NCI-H146 (cell line): ENCODE results near the gene TSHZ2.
"Not testable (repeated sequence)": the region's sequence is repeated elsewhere in the genome, so short reads cannot be mapped to it uniquely, and the experiment has no call there.

ENCODE experiments used
- DNase-seq: peaks from one replicate; lab custom pipeline; 2025; lab: John Stamatoyannopoulos, UW

TSHZ2 gene

DNA sequence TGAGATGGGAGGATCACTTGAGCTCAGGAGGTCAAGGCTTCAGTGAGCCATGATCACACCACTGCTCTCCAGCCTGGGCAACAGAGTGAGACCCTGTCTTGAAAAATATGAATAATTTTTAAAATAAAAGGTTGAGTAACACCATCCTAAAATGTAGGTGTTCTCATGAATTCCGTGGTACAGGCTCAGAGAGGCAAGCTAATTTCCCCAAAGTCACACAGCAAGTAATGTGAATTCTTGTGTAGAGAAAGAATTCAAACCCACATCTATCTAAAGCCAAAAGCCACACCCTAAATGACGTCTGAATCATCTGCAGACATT lies 541.0 kb downstream of the TSHZ2 start:
- DNase-seq: no peak

DNA sequence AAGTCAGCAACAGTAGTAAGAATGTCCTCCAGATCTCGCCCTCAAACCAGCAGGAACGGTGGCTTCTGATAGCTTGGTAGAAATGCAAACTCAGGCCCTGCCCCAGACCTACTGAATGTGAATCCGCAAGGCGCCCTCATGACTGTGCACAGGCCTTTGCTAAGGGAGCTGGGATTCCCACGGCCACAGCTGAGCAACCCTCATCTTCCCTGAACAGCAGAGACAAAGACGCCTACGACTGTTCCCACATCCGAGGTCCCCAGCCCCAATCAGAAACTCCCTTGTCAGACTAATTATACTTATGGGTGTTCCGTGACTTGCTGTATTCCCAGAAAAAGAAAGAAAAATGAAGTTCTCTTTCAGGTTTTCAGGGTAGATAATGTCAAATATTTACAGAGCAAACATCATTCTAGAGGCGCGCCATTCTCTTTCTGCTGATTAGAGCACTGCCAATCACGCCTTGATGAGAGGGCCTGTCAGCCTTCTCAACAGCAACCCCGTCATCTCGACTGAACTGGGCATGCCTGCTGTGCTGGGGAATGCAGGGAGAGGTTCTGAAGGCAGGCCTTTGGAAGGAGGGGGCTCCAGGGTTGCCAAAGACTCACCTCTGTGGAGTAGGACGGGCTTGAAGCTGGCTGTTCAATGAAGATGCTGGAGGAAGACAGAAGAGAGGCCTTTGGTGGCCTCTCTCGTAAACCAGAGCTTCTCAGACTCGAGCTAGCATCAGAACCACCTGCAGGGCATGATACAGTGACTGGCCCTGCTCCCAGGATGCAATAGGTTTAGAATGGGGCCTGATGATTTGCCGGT lies 541.5 kb downstream of the TSHZ2 start:
- DNase-seq: peak; percentile 83

DNA sequence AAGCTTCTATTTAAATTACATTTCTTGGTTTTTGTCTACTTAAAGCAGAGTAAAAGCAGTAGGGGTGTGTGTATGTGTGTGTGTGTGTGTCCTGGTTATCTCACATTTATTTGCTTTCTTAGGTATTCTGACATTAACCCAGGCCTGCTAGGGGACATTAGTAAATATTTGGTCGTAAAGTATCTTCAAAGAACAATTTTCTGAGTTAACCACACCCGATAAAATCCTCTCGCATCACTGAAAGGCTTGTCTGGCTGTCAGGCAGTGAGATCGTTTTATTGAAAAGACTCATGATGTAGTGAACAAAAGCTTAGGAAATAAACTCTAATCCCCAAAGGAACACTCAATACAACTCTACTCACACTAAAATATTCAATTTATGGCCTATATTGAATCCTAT lies 543.6 kb downstream of the TSHZ2 start:
- no peak for DNase-seq

DNA sequence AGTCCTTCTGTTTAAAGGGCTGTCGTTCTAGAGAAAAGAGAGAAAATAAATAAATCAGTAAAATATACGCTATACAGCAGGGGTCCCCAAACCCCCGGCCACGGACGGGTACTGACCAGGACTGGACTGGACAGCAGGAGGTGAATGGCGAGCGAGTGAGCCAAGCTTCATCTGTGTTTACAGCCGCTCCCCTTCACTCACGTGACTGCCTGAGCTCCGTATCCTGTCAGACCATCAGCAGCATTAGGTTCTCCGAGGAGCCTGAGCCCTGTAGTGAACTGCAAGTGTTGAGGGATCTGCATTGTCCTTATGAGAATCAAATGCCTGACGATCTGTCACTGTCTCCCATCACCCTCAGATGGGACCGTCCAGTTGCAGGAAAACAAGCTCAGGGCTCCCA lies 545.0 kb downstream of the TSHZ2 start:
- DNase-seq: peak; percentile 60

DNA sequence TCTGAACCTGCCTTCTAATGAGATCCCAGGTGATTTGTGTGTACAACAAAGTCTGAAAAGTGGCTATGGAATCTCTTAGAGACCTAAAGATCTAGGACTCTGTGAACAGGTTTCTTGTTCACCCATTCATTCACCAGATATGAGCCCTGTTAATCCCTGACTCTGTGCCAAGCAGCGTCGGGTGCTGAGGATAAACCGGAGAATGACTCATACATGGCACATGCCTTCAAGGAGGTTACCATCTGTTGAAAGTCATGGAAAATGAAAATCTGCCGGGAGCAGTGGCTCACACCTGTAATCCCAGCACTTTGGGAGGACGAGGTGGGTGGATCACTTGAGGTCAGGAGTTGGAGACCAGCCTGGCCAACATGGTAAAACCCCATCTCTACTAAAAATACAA lies 549.3 kb downstream of the TSHZ2 start:
- not testable (repeated sequence) for DNase-seq

DNA sequence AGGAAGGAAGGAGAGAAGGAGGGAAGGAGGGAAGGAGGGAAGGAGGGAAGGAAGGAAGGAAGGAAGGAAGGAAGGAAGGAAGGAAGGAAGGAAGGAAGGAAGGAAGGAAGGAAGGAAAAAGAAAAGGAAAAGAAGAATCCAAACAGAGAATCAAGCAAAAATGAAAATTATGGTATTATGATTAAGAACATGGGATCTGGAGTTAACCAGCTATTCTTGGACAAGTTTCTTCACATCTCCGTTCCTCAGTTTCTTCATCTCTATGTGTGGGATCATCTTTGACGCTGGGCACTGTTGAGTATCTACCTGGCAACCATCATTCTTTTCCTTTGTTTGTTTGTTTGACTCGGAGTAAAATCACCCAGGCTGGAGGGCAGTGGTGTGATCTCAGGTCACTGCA lies 549.9 kb downstream of the TSHZ2 start:
- DNase-seq: no peak

DNA sequence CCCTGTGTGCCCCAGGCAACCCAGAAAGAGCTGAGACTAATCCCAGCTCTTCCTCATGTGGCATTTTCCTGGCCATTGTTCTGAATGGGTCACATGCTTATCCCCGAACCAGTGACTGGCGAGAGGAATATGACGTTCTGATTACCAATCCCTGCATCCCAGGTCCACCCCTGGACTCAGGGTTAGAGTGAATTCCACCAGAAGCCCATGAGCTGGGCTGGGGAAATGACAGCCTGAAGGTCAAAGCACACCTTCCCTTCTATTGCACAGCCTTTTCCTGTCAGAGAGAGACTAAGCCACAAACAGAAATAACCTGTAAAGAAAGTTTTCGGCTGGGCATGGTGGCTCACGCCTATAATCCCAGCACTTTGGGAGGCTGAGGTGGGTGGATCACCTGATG lies 550.5 kb downstream of the TSHZ2 start:
- no peak for DNase-seq

DNA sequence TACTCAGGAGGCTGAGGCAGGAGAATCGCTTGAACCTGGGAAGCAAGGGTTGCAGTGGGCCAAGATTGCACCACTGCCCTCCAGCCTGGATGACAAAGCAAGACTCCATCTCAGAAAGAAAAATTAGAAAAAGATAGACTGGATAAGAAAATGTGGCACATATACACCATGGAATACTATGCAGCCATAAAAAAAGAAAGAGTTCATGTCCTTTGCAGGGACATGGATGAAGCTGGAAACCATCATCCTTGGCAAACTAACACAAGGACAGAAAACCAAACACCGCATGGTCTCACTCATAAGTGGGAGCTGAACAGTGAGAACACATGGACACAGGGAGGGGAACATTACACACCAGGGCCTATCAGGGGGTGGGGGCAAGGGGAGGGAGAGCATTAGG lies 551.5 kb downstream of the TSHZ2 start:
- not testable (repeated sequence) for DNase-seq

DNA sequence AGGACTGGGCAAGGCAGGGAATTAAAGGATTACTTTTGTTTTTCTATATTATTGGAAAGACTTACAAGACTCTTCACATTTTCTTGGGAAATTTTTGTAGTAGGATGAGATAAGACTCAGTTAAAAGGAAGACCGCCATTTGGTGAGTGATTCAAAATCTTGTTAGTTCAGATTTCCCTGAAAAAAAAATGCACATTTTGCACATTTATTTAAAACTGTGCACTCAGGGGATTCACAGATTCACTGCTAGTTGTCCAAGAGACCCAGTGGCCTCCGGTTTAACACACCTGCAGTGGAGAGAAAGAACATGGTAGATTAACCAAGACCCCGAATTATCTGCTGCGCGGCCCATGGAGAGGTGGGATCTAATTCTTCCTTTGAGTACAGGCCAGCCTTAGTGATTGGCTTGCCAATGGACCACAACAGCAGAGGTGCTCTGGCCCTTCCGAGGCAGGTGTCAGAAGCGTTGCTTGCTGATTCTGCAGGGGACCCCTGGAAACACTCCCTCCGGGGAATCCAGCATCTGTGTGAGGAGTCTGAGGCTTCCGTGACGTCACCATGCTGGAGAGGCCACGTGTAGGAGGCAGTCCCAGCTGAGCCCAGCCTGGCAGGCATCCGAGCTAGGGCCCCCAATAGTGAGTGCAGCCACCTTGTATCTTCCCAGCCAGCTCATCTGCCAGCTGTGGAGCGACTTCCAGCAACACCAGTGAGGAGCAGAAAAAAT lies 552.6 kb downstream of the TSHZ2 start:
- no peak for DNase-seq

DNA sequence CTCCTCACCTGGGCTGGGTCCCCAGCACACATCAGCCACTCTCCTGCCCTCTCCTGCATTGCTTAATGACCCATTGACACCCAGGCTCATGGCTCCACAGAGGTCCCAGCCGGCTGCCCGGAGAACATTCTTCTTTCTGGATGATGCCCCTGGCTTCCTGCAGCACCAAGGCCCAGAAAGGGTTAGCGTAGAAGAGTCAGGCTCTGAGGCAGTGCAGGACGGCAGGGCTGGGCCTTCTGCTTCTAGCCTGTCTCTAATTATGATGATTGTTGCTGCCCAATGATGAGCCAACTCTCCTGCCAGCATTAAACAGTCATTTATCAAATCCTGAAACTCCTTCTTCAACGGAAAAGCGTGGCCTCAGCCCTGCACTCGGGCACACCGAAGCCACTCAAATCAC lies 555.0 kb downstream of the TSHZ2 start:
- DNase-seq: no peak

DNA sequence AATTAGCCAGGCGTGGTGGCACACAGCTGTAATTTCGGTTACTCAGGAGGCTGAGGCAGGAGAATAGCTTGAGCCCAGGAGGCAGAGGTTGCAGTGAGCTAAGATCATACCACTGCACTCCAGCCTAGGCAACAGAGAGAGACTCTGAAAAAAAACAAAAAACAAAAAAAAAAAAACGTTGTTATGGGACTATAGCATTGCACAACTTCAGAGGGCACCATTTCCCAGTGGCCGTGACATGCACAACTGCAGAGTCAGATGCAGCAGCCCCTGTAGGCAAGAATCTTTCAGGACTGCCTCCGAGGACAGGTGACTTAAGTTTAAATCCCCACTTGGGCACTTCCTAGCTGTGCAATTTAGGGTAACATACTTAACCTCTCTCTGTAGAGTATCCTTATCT lies 557.5 kb downstream of the TSHZ2 start:
- DNase-seq: no peak

DNA sequence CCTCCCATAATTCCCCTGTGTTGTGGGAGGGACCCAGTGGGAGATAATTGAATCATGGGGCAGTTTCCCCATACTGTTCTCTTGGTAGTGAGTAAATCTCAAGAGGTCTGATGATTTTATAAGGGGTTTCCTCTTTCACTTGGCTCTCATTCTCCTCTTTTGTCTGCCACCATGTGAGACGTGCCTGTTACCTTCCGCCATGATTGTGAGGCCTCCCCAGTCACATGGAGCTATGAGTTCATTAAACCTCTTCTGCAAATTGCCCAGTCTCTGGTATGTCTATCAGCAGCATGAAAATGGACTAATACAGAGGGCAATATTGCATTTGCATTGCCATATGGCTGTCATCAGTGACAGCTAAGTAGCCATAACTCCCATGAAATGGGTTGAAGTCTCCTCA lies 558.3 kb downstream of the TSHZ2 start:
- no peak for DNase-seq

DNA sequence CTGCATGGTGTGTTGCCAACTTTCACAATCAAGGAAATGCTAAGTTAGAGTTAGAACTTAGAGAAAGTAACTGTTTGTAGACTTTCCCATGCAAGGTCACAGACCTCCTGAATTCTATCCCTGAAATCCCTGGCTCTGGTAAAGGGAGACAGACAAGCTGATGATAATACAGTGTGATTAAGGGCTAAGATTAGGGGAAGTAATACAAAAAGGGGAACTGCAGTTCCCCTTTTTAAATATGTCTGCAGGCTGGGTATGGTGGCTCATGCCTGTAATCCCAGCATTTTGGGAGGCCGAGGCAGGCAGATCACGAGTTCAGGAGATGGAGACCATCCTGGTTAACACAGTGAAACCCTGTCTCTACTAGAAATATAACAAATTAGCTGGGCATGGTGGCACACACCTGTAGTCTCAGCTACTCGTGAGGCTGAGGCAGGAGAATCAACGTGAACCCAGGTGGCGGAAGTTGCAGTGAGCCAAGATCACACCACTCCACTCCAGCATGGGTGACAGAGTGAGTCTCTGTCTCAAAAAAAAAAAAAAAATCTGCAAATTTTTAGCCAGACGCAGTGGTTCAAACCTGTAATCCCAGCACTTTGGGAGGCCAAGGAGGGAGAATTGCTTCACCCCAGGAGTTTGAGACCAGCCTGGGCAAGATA lies 560.6 kb downstream of the TSHZ2 start:
- not testable (repeated sequence) for DNase-seq

DNA sequence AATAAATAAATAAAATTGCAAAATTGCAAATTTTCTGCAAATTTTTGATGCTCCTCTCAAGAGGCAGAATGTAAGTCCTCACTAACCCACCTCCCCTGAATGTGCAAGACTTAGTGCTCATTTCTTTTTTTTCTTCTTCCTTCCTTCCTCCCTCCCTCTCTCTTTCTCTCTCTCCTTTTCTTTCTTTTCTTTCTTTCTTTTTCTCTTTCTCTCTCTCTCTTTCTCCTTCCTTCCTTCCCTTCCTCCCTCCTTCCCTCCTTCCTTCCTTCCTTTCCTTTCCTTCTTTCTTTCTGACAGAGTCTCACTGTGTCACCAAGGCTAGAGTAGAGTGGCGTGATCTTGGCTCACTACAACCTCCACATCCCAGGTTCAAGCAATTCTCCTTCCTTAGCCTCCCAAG lies 561.3 kb downstream of the TSHZ2 start:
- DNase-seq: no peak

DNA sequence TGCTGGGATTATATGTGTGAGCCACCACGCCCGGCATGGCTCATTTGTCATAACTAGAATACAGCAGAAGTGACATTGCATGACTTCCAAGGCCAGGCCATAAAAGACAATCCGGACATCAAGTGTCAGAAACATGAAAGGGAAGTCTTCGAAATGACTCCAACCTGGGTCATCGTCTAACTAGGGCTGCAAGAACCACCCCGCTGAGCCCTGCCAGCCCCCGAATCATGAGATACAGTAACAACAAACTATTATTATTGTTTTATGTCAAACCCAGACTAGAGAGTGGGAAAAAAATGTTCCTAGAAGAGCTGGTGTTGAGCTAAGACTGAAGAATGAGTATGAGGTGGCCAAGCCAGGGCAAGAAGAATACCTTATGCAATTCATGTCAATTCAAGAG lies 561.9 kb downstream of the TSHZ2 start:
- no peak for DNase-seq

DNA sequence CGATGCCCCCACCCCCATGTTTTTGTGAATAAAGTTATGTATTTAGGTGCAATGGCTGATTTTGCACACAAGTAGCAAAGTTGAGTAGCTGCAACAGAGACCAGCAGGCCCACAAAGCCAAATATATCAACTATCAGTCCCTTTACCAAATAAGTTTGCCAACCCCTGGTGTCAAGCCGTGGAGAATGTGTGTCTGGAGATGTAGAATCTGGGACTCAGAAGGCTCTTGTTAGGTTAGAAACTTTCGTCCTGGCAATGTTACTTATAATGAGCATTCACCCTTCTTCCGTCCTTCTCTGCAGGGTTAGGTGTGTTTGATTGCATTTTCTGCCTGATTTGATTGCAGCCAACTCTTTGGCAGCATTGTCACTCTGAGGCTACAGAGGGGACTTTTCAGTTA lies 563.7 kb downstream of the TSHZ2 start:
- no peak for DNase-seq

DNA sequence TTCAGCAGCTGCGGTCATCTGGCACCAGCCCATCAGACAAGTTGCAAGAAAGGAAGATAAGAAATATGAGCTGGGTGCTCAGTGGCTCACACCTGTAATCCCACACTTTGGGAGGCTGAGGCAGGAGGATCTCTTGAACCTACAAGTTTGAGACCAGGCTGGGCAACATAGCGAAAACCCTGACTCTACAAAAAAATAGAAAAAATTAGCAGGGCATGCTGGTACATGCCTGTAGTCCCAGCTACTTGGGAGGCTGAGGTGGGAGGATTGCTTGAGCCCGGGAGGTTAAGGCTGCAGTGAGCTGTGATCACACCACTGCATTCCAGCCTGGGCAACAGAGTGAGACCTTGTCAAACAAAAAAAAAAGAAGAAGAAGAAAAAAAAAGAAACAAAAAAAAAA lies 564.2 kb downstream of the TSHZ2 start:
- DNase-seq: not testable (repeated sequence)

DNA sequence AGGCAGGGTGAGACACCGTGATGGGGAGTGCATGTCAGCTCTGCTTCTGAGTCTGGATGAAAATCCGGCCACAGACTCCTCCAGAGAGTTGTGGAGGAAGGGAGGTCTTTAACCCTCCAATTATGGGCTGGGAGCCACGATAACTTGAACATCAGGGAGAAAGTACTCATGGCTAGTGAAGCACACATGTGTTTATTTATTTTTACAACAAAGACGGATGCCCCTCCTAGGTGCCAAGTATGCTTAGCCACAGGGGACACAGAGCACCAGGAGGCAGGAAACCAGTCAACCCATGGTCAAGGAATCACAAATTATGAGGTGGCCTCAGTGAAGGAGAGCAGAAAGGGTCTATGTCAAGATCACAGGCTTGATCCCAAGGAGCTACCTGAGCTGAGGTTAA lies 567.4 kb downstream of the TSHZ2 start:
- DNase-seq: no peak
